GM10248 (cell line): ENCODE measurements around the gene CST11.
"Not testable (repeated sequence)": the region's sequence is repeated elsewhere in the genome, so short reads cannot be mapped to it uniquely, and the experiment has no call there.

Source experiments
- CTCF ChIA-PET: fragments of 300-600 bp; sonication (Branson Sonifier 250); formaldehyde crosslinking; extraction: SDS; loops from one replicate; lab custom pipeline; 2021; ENCODE audit warnings: antibody characterized with exemption; lab: Yijun Ruan, JAX
- POLR2A ChIA-PET: fragments of 350-650 bp; sonication (Branson Sonifier 250); formaldehyde crosslinking; extraction: SDS; loops from one replicate; lab custom pipeline; 2020; ENCODE audit warnings: antibody characterized with exemption; lab: Yijun Ruan, JAX
- DNase-seq: peaks from one replicate; pipeline ENCODE4 v3.0.0; 2012; ENCODE audit errors: extremely low spot score
- TF ChIP-seq, protein P1 (sequence below): IDR thresholded peaks from 2 replicates; pipeline ENCODE4 v1.5.1; 2012; ENCODE audit warnings: mild to moderate bottlenecking, low read depth; ENCODE audit errors: extremely low read depth, missing control alignments, control extremely low read depth

The CST11 gene

DNA sequence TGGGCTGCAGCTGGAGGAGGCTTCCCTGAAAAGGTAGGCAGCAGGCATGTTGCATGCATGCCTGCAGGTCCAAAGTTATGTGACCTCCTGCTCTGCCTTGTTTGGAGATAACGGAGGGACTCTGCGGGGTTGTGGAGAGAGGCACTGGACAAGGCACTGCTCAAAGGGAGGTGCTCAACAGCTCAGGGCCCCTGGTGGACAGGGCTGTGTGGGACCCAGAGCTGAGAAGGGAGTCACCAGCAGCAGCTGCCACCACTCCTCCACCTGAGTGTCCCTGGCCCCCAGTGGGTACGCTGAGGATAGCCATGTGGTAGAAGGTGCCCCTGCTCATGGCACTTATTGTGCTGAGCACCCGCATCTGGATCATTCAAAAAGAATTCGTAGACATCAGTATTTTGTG, 22.7 kb upstream of the CST11 start:
- no peak for DNase-seq
- TF ChIP-seq, protein P1, sequence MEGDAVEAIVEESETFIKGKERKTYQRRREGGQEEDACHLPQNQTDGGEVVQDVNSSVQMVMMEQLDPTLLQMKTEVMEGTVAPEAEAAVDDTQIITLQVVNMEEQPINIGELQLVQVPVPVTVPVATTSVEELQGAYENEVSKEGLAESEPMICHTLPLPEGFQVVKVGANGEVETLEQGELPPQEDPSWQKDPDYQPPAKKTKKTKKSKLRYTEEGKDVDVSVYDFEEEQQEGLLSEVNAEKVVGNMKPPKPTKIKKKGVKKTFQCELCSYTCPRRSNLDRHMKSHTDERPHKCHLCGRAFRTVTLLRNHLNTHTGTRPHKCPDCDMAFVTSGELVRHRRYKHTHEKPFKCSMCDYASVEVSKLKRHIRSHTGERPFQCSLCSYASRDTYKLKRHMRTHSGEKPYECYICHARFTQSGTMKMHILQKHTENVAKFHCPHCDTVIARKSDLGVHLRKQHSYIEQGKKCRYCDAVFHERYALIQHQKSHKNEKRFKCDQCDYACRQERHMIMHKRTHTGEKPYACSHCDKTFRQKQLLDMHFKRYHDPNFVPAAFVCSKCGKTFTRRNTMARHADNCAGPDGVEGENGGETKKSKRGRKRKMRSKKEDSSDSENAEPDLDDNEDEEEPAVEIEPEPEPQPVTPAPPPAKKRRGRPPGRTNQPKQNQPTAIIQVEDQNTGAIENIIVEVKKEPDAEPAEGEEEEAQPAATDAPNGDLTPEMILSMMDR, result no peak
- ChIA-PET CTCF (no interaction called here), POLR2A (no interaction called here)

DNA sequence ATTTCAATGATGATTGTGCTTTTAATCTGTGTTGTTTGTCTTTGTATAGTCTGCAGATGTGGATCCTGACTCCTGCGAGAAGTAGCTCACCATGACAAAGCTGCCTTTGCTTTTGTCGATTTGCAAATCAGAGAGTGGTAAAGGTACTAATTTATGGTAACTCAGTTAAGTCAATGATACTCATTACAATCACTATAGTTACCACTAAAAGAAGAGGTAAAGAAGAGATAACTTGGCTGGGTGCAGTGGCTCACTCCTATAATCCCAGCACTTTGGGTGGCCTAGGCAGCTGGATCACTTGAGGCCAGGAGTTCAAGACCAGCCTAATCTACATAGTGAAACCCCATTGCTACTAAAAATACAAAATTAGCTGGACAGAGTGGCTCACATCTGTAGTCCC, 20.6 kb upstream of the CST11 start:
- CTCF ChIA-PET, result not testable (repeated sequence)

DNA sequence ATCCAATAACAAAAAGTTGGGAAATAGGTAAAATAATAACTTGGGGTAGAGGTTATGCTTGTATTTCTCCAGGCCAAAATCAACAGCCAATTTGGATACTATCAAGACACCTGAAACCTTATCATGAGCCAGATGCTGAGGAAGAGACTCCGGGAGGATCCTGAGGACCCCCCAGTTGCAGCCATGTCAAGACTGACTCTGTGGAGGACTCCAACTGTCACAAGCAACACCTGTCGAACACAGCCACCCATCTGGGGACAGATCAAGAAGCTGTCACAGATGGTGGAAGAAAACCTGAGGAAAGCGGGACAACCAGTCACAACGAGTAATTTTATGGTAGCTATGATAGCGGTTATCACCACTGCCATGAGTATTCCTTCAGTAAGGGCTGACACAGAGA, 19.6 kb upstream of the CST11 start:
- CTCF ChIA-PET, POLR2A ChIA-PET, DNase-seq: not testable (repeated sequence)

More for the DNA sequence above, 20.6 kb upstream of the CST11 start:
- DNase-seq, POLR2A ChIA-PET: not testable (repeated sequence)

DNA sequence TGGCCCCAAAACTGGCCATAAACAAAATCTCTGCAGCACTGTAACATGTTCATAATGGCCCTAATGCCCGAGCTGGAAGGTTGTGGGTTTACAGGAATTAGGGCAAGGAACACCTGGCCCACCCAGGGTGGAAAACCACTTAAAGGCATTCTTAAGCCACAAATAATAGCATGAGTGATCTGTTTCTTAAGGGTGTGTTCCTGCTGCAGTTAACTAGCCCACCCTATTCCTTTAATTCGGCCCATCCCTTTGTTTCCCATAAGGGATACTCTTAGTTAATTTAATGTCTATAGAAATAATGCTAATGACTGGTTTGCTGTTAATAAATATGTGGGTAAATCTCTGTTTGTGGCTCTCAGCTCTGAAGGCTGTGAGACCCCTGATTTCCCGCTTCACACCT, 14.3 kb upstream of the CST11 start:
- DNase-seq, POLR2A ChIA-PET, CTCF ChIA-PET: not testable (repeated sequence)

DNA sequence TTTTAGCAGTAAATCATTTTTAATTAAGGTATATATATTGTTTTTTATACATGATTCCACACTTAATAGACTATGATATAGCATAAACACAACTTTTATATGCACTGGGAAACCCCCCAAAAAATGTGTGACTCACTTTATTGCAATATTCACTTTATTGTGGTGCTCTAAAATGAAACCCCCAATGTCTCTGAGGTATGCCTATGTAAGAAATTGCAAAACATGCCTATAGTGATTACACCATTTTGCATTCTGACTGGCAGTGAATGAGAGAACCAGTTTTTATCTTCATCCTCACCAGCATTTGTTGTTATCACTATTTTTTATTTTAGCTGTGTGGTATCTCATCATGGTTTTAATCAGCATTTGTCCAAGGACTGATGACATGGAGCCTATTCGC, 8.5 kb upstream of the CST11 start:
- CTCF ChIA-PET, result no interaction called here

DNA sequence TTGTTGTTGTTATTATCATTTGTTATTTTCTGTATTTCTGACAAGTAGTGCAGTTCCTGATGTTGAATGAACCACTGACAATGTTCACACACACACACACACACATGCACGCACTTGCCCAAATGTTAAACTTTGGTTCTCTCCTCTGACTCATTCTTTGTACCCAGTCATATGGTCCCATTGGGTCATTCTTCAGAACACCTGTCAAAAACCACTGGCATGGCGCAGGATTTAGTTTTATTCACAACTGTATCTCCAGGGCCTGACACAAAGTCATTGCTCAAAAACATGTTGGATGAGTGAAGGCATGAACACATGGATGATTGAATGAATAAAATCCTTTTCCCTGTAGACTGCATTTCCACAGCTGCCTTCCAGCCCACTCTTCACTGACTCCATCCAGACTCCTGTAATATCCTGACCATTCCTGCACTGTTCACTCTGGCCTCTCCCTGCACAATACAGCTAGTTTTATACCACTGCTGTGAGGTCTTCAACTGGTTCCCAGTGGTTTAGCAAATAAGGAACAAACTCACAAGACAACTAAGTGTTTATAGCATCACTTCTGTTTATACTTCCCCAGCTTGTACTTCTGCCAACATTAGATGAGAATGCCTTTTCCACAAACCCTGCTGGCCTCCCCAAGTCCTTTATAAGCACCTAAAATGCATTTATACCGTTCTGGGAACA, 6.9 kb upstream of the CST11 start:
- DNase-seq, result no peak
- TF ChIP-seq, protein P1, result no peak
- POLR2A ChIA-PET, result no interaction called here
- CTCF ChIA-PET, result interaction anchor here (0.9 to 2.2 kb wide), 4 partner anchors 9 to 147 kb away, joined by 3 to 10 read pairs (median 6); no protein-coding TSS in a partner anchor

More for the DNA sequence above, 8.5 kb upstream of the CST11 start:
- TF ChIP-seq, protein P1, result no peak
- POLR2A ChIA-PET, result no interaction called here
- DNase-seq, result no peak

DNA sequence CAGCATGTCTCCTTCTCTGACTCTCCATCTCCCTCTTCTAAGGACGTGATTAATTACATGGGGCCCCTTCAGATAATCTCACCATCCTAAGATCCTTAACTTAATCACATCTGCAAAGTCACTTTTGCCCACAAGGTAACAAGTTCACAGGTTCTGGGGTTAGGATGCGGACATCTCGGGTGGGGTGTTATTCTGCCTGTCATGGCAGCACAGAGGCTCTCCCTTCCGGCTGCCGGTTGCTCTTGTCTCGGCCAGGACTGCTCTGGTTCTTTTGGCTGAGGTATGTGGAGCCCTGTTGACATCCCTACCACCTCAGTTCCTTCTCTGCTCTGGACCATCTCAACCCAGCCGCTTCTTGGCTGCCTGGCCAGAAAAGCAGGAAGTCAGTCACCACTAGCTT, 4.2 kb upstream of the CST11 start:
- ChIA-PET POLR2A (no interaction called here), CTCF (no interaction called here)
- DNase-seq, result no peak
- TF ChIP-seq, protein P1, result no peak

DNA sequence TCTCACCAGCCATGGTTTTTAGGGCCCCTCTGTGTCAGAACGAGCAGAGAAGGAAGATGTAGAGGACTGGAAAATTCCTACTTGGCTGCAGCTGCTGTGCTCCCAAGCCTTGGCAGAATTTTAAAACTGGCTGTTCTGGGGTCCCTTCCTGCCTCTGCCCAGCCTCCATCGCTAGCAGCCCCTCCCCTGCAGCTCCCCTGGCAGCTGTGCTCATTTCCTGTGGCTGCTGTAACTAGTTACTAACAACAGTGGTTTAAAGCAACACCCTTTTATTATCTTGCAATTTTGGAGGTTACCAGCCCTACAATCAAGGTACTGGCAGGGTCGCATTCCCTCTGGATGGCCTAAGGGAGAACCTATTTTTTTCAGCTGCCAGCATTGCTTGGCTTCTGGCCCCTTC, 3.7 kb upstream of the CST11 start:
- ChIA-PET POLR2A (no interaction called here), CTCF (no interaction called here)
- DNase-seq, result no peak
- TF ChIP-seq, protein P1, result no peak
